Measurements from ENCODE around the gene CDK18.
"Not testable (repeated sequence)": the region's sequence is repeated elsewhere in the genome, so short reads cannot be mapped to it uniquely, and the experiment has no call there.

CDK18 gene

DNA sequence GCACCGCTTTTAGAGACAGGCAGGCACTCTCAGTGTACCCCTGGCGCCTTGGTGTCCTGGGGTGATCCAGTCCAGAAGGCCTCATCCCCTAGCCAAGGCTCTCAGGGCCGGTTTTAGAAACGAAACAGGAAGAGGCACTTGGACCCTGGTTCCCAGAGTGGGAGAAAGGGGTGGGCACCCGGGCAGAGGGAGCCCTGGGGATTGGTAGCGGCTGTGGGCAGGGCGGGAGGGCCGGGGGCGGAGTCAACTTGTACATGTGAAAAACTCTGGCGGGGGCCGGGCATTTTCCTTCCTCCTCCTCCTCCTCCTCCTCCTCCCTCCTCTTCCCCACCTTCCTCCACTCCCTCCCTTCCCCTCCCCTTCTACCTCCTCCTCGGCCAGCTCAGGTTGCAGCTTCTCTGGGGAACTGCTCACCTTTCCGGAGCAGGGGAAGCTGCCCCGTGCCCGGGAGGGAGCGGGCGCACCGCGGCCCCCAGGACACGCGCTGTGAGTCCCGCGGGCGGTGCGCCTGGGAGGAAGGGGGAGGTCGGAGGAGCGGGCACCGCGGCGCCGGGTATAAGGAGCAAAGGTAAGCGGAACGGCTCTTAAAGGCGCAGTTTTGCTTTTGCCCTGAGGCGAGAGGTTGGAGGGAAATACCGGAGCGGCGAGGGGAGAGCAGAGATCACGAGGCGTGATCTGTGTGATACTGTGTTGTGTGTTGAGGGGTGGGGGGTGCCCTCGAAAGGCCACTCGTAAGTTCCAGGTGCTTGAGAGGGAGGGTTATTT is at the start of gene CDK18:
CDK18 (plus strand) TSS at position 359 of the 765 bp plus-strand sequence. CDS start 18,499 bp downstream, outside the sequence.
- peak in 2 of 4 experiments; percentile 30 to 41 for DNase-seq

DNA sequence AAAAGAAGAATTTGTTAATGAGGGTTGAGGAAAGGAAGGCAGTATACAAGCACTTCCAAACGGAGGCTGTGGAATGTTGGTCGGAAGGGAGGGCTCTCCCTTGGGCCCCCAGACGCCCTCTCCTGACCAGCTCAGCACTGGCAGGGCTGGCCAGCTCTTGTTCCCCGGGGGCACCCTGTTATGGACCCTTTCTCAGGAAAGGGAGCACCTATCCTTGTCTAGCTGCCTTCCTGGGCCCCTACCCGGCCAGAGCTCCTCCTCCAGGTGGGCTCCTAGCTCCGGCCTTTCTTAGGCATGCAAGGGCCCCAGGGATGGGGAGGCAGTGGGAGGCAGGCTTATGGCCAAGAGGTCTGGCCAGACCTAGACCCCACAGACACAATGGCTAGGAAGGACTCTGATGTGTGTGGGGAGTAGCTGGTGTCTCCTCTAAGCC is 49.5 kb upstream of the CDK18 start:
- no peak for DNase-seq

GRCh38 chr1:205455581-205456382 is 48.7 kb upstream of the CDK18 start, which contains the start of gene BLACAT1:
Gene BLACAT1, minus strand, starts transcription at chr1:205456045.
- no peak for DNase-seq

DNA sequence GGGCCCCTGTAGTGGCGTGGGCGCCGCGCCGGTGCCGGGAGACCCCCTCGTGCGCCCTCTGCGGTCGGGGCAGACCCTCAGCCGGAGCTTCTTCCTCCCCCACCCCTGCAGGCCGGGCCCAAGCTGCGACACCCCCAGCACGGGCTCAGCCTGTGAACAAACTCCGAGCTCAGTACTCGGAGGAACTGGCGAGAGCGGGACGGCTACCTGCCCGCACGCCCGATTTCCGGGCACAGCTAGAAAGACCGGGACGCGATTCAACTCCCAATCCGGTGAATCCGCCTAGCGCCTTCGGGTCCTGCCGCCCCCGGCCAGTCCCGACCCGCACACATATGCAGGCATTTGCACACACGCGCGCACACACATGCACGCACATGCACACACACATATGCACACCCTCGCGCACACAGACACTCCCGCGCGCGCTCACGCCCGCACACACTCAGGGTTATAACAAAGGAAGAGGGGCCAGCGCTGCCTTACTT is 48.0 kb upstream of the CDK18 start:
- no peak for DNase-seq

- DNase-seq: no peak
Observed at GRCh38 chr1:205456868-205457745, 47.4 kb upstream of the CDK18 start.

GRCh38 chr1:205458777-205459566 is 45.5 kb upstream of the CDK18 start:
- peak in 1 of 4 experiments; percentile 24 for DNase-seq

- no peak for DNase-seq
Observed at GRCh38 chr1:205465392-205465791, 39.1 kb upstream of the CDK18 start.

DNA sequence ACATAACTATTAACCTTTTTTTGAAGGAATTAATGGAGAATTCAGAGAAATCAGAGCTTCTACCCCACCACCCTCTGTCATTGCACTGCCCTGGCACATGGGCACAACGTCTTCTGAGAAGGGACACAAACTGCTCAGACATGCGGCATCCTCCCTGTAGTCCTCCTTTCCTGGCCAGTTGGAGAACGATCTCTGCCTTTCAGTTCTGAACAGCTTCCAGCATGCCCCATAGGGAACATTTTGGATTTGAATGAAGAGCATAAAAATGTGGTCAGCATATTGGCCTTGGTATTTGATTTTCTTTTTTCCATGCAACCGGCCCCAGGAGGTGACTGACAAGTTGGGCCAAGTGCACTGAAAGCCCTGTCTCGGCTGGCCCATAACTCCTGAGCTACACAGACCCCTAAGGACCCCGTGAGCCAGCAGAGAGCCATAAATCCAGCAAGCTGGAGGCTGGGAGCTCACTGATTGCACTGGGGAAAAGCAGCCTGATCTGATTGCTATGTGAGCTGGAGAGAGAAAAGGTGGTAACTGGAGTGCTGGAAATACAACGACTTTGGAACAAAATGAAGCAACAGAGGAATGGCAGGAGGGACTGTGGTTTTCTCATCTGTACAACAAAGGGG is 37.8 kb upstream of the CDK18 start:
- no peak for DNase-seq

GRCh38 chr1:205470131-205470530 is 34.3 kb upstream of the CDK18 start:
- no peak for DNase-seq

- DNase-seq: no peak
Observed at GRCh38 chr1:205472737-205473441, 31.6 kb upstream of the CDK18 start.

- DNase-seq: no peak
Observed at GRCh38 chr1:205473475-205473874, 31.0 kb upstream of the CDK18 start.

DNA sequence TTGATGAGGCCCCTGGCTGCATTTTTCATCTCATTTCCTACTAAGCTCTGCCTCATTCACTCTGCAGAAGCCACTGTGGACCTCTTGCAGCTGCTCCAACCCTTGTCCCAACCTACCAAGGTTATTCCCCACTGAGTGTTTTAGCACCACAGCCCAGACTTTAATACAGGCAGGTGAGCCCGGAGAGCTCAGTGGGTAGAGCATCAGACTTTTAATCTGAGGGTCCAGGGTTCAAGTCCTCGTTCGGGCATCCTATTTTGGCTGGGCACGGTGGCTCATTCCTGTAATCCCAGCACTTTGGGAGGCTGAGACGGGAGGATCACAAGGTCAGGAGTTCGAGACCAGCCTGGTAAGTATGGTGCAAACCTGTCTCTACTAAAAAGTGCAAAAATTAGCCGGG is 30.5 kb upstream of the CDK18 start:
- no peak for DNase-seq

DNA sequence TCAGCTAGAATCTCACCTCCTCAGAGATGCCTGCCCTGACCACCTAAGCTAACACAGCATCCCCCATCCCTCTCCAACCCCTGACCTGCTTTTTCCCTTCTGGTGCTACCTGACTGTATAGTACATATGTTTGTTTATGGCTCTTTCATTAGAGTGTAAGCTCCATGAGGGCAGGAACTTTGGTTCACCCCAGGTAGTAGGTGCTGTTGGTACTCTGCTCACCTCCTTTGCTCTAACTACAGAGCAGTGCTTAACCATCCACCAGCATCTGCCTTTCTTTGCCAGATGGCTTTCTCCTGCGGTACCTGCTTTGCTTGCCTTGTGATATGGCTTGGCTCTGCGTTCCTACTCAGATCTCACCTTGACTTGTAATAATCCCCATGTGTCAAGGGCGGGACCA is 29.9 kb upstream of the CDK18 start:
- DNase-seq: no peak

- no peak for DNase-seq
Observed at GRCh38 chr1:205475855-205476254, 28.6 kb upstream of the CDK18 start.

DNA sequence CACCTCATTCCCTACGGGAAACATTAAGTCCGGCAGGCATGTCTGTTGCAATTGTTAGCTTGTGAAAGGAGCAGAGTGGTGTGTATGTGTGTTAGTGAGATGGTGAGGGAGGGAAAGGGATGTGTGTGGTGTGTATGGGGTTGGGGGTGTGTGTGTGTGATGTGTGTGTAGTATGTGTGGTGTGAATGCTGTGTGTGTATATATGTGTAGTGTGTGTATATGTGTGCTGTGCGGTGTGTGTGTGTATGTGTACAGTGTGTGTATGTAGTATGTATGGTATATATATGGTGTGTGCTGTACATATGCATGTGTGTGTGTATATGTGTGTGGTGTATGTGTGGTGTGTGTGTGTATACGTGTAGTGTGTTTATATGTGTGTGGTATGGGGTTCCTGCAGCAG is 27.8 kb upstream of the CDK18 start:
- no peak for DNase-seq

GRCh38 chr1:205477121-205477758 is 27.2 kb upstream of the CDK18 start:
- DNase-seq: no peak

- DNase-seq: no peak
Observed at GRCh38 chr1:205477759-205478247, 26.7 kb upstream of the CDK18 start.

DNA sequence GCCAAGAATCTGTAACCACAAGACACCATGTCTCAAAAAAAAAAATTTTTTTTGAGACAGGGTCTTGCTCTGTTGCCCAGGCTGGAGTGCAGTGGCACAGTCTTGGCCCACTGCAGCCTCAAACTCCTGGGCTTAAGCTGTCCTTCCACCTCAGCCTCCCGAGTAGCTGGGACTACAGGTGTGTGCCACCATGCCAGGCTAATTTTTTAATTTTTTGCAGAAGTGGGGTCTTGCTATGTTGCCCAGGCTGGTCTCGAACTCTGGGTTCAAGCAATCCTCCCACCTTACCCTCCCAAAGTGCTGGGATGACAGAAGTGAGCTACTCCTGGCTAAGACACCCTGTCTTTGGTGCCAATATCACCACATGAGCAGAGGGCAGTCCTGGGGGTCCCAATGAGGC is 25.5 kb upstream of the CDK18 start:
- not testable (repeated sequence) for DNase-seq

DNA sequence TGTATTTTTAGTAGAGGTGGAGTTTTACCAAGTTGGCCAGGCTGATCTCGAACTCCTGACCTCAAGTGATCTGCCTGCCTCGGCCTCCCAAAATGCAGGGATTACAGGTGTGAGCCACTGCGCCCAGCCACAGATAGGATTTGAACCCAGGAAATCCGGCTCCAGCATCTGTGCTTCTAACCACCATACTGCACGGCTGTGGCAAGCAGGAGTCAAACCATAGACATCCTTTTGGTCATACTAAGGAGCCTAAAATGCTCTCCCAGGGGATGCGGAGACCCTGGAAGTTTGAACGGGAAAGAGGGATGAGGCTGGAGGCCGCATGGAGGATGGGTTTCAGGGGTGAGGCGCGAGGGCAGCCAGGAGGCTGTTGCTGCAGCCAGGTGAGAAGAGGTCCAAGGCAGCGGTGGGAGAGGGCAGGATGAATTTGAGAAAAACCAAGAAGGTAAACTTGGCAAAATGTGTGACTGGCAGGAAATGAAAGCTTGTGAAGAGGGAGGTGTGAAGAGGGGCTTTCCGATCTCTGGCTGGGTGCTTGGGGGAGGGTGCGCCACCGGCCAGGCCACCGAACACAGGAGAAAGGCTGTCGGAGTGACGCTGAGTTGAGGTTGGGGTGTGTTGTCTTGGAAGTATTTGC is 24.0 kb upstream of the CDK18 start:
- DNase-seq: no peak

DNA sequence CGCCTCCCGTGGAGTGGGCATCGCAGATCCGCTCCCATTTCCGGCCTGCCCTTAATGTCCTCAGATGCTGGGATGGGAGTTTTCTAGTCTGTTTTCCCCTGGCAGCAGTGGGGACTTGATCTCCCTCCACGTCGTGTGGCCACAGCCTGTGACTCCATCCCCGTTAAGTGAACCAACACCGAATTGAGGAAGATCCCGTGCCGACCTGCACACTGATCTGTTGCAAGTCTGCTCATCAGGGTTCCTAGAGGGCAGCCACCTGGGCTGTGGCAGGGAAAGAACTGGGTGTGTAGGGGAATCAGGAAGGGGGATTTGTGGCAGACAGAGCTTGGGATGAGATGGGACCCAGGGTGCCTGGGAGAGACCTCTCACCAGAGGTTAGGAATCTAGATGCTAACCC is 23.3 kb upstream of the CDK18 start:
- no peak for DNase-seq
